SK-N-SH (cell line): Measurements from ENCODE around the gene AP2A1.

Experiments
- EP300 ChIP-seq, 2 experiments: IDR thresholded peaks; 2 replicates each; pipeline versions ENCODE4 v1.4.0 to v1.6.1; 2012; ENCODE audit warnings: borderline replicate concordance in 1 of 2, low read depth in 1 of 2, low read length in 1 of 2
- EZH2phosphoT487 ChIP-seq: fragments of 200-600 bp; sonication (generic); IDR thresholded peaks from 2 replicates; pipeline ENCODE4 v1.6.1; 2017; ENCODE audit warnings: low read depth, mixed run types, mild to moderate bottlenecking, antibody characterized with exemption, moderate library complexity, borderline replicate concordance
- FOXJ3 ChIP-seq: sonication (generic); formaldehyde crosslinking; IDR thresholded peaks from 2 replicates; pipeline ENCODE4 v1.5.1; 2020; ENCODE audit warnings: mild to moderate bottlenecking, missing genetic modification reagents
- FOXM1 ChIP-seq: IDR thresholded peaks from 2 replicates; pipeline ENCODE4 v1.4.0; 2012; ENCODE audit warnings: low read depth, mild to moderate bottlenecking
- GATA2 ChIP-seq: sonication (generic); formaldehyde crosslinking; IDR thresholded peaks from 2 replicates; pipeline ENCODE4 v1.5.0; 2020; ENCODE audit warnings: mild to moderate bottlenecking, missing genetic modification reagents
- NRF1 ChIP-seq: IDR thresholded peaks from 2 replicates; pipeline ENCODE4 v1.6.1; 2012; ENCODE audit warnings: low read depth, mild to moderate bottlenecking, low read length
- RFX5 ChIP-seq: IDR thresholded peaks from 2 replicates; pipeline ENCODE4 v1.6.1; 2012; ENCODE audit warnings: mild to moderate bottlenecking, improper control_type of control experiment, low read length
- SIN3A ChIP-seq: IDR thresholded peaks from 2 replicates; pipeline ENCODE4 v1.6.1; 2012; ENCODE audit warnings: low read depth, mild to moderate bottlenecking, low read length, moderate library complexity, borderline replicate concordance
- TAF1 ChIP-seq: IDR thresholded peaks from 2 replicates; pipeline ENCODE4 v1.6.1; 2012; ENCODE audit warnings: low read depth, mild to moderate bottlenecking, low read length, moderate library complexity, borderline replicate concordance
- TF ChIP-seq, protein P1 (sequence below): fragments of 200-600 bp; sonication (generic); IDR thresholded peaks from 2 replicates; pipeline ENCODE4 v1.6.1; 2017; ENCODE audit warnings: antibody characterized with exemption, mild to moderate bottlenecking, moderate library complexity

DNA sequence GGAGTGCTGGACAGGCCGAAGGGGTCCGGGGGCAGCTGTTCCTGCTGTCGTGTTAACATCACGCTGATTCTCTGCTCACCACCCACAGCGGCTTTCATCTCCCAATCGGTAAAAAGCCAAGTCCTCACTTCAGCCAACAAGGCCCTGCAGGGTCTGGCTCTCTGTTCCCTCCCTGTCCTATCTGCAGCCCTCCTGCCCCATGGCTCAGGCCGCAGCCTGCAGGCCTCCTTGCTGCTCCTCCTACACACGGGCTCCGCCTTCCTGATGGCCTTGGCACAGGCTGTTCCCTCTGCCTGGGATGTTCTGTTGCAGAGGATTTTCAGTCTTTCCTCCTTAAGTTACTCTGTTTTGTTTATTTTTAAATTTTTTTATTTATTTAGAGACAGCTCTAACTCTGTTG lies 24.1 kb downstream of the AP2A1 start:
- TF ChIP-seq RFX5: no peak
- TF ChIP-seq, protein P1, sequence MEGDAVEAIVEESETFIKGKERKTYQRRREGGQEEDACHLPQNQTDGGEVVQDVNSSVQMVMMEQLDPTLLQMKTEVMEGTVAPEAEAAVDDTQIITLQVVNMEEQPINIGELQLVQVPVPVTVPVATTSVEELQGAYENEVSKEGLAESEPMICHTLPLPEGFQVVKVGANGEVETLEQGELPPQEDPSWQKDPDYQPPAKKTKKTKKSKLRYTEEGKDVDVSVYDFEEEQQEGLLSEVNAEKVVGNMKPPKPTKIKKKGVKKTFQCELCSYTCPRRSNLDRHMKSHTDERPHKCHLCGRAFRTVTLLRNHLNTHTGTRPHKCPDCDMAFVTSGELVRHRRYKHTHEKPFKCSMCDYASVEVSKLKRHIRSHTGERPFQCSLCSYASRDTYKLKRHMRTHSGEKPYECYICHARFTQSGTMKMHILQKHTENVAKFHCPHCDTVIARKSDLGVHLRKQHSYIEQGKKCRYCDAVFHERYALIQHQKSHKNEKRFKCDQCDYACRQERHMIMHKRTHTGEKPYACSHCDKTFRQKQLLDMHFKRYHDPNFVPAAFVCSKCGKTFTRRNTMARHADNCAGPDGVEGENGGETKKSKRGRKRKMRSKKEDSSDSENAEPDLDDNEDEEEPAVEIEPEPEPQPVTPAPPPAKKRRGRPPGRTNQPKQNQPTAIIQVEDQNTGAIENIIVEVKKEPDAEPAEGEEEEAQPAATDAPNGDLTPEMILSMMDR: no peak
- no peak for TF ChIP-seq EP300 (IDR thresholded peaks at IDR 0.05; ENCODE audit: borderline replicate concordance in 1 of 2, low read depth in 1 of 2, low read length in 1 of 2)
- no peak for TF ChIP-seq TAF1
- TF ChIP-seq FOXJ3 (CRISPR knock-in tag): no peak
- no peak for TF ChIP-seq SIN3A
- TF ChIP-seq EZH2phosphoT487: no peak
- no peak for TF ChIP-seq FOXM1
- no peak for TF ChIP-seq NRF1
- TF ChIP-seq GATA2 (CRISPR knock-in tag): no peak
